Fibroblast of mammary gland (primary cell): ENCODE data around the gene PDK4.

Experiments used
- DNase-seq: peaks from one replicate; pipeline ENCODE4 v3.0.0-alpha.2; 2010; ENCODE audit warnings: low read depth
- H3K4me3 ChIP-seq: 2 replicates; pipeline ENCODE4 v1.5.1; 2011; ENCODE audit warnings: low read depth, mild to moderate bottlenecking, low read length, moderate library complexity; ENCODE audit not compliant: control insufficient read depth
- TF ChIP-seq, protein P1 (sequence below): conservative IDR thresholded peaks from 2 replicates; pipeline ENCODE4 v1.5.1; 2011; ENCODE audit warnings: low read depth, low read length, inconsistent platforms; ENCODE audit not compliant: control insufficient read depth, insufficient read depth

The PDK4 gene

GRCh38 chr7:95537468-95537867 is 58.8 kb downstream of the PDK4 start:
- TF ChIP-seq, protein P1, sequence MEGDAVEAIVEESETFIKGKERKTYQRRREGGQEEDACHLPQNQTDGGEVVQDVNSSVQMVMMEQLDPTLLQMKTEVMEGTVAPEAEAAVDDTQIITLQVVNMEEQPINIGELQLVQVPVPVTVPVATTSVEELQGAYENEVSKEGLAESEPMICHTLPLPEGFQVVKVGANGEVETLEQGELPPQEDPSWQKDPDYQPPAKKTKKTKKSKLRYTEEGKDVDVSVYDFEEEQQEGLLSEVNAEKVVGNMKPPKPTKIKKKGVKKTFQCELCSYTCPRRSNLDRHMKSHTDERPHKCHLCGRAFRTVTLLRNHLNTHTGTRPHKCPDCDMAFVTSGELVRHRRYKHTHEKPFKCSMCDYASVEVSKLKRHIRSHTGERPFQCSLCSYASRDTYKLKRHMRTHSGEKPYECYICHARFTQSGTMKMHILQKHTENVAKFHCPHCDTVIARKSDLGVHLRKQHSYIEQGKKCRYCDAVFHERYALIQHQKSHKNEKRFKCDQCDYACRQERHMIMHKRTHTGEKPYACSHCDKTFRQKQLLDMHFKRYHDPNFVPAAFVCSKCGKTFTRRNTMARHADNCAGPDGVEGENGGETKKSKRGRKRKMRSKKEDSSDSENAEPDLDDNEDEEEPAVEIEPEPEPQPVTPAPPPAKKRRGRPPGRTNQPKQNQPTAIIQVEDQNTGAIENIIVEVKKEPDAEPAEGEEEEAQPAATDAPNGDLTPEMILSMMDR: no peak
- H3K4me3 ChIP-seq: no peak overlapping the region
- DNase-seq: no peak

DNA sequence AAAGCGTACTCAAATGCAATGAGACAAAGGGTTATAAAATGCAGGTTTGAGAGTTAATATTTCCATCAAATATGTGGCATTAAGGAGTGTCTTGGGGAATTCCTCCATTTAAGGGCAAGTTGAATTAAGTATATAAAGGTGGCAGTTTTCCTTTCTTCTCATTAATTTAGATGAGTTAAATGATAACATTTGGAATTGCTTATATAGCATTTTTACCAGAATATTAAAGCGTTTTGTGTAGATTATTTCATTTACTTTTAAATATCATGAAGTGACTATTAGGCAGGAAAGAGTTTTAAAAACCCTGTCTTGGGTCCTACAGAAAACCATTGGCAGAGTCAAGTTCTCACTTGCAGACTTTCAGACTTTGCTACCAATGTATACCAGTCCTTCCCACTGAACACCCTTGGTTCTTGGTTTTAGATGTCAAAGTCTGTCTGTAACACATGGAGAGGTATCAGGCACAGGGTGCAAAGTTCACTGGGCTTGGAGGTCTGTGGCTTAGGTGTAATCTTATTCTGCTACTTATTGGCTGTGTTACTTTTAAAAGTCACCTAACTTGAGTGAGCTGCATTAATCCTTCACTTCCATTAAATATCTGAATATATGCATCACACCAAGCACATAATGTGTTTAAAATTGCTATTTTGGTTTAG is 59.5 kb downstream of the PDK4 start:
- no peak overlapping the region for H3K4me3 ChIP-seq
- no peak for DNase-seq
- TF ChIP-seq, protein P1: no peak

DNA sequence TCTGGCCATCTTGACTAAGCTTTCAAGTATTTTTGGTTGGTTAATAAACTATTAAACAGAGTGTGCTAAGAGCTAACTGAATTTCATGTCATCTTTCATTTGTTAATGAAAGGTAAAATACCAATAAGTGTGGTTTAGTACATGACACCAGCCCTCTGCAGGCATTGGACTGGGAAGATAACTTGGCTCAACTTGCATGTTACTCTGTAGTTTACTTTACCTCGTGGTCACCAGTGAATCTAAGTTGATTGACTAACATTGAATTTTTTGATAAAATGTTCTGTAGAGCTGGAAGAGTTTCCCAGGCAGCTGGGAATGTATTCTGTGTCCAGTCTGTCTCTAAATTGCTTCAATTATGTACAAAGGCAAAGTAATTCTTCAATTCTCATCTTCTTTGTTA is 60.7 kb downstream of the PDK4 start:
- H3K4me3 ChIP-seq: no peak overlapping the region
- DNase-seq: no peak
- TF ChIP-seq, protein P1: no peak

- no peak overlapping the region for H3K4me3 ChIP-seq
- DNase-seq: no peak
- TF ChIP-seq, protein P1: no peak
These were observed 61.5 kb downstream of the PDK4 start for GRCh38 chr7:95534796-95535195.
